ENCODE results near the gene TAOK1. TPM values are rescaled to one million over a fixed set of nuclear protein-coding genes. Genes with fewer than 3 reads are reported as not detected.

The TAOK1 gene
- total RNA-seq, 1 donor = 70.4 TPM

DNA sequence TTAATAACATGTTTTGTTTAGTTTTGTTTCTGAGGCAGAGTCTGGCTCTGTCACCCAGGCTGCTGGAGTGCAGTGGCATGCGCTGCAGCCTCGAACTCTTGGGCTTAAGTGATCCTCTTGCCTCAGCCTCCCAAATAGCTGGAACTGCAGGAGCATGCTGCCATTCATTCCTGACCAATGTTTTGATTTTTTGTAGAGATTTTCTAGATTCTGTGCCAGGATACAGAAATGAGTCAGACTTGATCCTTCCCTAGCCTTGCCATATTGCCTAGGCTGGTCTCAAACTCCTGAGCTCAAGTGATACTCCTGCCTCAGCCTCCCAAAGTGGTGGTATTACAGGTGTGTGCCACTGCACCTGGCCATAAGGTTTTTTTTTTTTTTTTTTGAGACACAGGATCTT, 17.7 kb downstream of the TAOK1 start:
- no peak for DNase-seq (ENCODE audit: low read depth)
- TF ChIP-seq, protein P1, sequence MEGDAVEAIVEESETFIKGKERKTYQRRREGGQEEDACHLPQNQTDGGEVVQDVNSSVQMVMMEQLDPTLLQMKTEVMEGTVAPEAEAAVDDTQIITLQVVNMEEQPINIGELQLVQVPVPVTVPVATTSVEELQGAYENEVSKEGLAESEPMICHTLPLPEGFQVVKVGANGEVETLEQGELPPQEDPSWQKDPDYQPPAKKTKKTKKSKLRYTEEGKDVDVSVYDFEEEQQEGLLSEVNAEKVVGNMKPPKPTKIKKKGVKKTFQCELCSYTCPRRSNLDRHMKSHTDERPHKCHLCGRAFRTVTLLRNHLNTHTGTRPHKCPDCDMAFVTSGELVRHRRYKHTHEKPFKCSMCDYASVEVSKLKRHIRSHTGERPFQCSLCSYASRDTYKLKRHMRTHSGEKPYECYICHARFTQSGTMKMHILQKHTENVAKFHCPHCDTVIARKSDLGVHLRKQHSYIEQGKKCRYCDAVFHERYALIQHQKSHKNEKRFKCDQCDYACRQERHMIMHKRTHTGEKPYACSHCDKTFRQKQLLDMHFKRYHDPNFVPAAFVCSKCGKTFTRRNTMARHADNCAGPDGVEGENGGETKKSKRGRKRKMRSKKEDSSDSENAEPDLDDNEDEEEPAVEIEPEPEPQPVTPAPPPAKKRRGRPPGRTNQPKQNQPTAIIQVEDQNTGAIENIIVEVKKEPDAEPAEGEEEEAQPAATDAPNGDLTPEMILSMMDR (IDR thresholded peaks at IDR 0.05; ENCODE audit: insufficient read depth, low read depth, low read length) = no peak
- no peak overlapping the region for H3K4me3 ChIP-seq (ENCODE audit: low read depth, low read length)

DNA sequence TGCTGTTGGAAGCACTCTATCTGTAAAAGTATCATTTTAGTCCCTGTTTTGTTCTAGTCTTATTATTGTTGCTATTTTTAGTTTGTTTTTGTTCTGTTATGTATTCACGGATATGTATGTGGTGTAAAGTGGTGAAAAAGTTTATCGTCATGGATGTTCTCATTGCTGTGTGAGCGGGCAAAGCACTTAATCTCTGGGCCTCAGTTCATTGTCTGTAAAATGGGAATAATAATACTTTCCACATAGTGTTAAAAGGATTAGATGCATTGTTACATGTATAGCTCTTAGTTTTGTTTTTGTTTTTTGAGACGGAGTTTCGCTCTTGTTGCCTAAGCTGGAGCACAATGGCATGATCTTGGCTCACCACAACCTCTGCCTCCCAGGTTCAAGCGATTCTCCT, 19.8 kb downstream of the TAOK1 start:
- H3K4me3 ChIP-seq (ENCODE audit: low read depth, low read length) = no peak overlapping the region
- TF ChIP-seq, protein P1 (IDR thresholded peaks at IDR 0.05; ENCODE audit: insufficient read depth, low read depth, low read length) = no peak
- no peak for DNase-seq (ENCODE audit: low read depth)

DNA sequence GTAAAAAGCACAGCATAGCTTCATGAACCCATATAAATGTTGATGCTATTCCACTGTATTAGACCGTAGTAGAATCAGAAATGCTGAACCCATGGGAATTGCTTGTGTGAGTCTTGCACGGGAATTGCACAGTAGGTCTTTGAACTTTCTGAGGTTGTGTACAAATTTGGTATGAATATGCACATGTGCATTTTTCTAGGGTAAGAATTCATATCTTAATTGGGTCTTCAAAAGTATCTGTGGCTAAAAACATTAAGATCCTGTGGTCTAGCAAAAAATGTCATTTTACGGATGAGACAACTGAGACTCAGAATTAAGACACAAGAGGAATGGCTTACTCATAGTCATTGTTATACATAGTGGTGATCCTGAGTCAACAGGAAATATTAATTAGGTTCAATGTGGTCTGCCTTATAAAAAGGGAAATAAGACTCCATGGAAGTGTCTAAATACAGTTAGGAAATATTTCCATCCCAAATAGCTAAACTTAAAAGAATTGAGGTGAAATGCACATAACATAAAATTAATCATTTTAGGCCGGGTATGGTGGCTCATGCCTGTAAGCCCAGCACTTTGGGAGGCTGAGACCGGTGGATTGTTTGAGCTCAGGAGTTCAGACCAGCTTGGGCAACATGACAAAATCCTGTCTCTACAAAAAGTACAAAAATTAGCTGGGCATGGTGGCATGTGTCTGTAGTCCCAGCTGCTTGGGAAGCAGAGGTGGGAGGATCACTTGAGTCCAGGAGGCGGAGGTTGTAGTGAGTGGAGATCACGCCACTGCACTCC, 22.8 kb downstream of the TAOK1 start:
- no peak overlapping the region for H3K4me3 ChIP-seq (ENCODE audit: low read depth, low read length)
- TF ChIP-seq, protein P1 (IDR thresholded peaks at IDR 0.05; ENCODE audit: insufficient read depth, low read depth, low read length) = no peak
- peak; percentile 71 for DNase-seq (ENCODE audit: low read depth)

DNA sequence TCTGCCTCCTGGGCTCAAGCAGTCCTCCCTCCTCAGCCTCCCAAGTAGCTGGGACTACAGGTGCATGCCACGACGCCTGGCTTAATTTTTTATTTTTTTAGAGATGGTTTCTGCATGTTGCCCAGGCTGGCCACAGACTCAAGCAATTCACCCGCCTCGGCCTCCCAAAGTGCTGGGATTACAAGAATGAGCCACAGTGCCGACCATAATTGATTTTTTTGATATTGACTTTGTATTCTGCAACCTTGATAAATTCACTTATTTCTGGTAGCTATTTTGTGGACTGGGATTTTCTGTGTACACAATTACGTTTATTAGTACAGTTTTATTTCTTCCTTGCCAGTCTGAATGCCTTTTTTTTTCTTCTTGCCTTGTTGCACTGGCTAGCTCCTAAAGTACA, 30.0 kb downstream of the TAOK1 start:
- TF ChIP-seq, protein P1 (IDR thresholded peaks at IDR 0.05; ENCODE audit: insufficient read depth, low read depth, low read length) = no peak
- DNase-seq (ENCODE audit: low read depth) = no peak
- no peak overlapping the region for H3K4me3 ChIP-seq (ENCODE audit: low read depth, low read length)

DNA sequence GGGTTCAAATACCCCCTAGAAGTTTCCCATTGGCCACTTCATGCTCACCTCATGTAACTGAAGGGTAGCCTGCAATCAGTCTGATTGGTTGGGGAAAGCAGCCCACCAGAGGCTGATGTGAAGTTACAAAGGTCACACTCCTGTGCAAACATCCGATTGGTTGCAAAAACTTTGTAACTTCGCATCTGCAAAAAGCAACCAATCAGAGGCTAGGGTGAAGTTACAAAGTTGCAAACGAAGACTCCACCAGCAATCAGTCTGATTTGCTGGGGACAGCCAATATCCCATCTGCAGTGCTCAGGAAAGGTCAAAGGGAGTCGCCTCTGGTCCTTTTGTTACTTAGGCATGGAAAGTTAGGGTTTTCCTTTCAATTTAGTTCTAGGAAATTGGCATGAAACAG, 40.1 kb downstream of the TAOK1 start:
- H3K4me3 ChIP-seq (ENCODE audit: low read depth, low read length) = no peak overlapping the region
- no peak for DNase-seq (ENCODE audit: low read depth)
- TF ChIP-seq, protein P1 (IDR thresholded peaks at IDR 0.05; ENCODE audit: insufficient read depth, low read depth, low read length) = no peak

DNA sequence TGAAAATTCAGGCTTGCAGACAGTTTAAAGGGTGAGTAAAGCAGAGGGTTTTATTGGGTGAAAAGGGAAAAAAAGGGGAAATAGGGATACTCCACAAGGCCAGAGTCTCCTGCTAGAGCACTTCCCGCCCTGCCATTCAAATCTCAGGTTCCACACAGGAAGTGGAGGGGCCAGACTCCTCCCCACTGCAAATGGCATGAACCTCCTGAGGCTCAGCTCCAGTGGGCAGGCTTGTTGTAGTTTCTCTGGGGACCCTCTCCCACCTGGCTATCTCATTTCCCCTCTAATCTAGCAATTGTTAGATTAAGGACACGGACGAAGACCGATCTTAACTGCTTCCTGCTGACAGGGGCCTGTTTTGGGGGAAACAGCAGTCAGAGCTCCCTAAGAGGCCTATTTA, 43.4 kb downstream of the TAOK1 start:
- DNase-seq (ENCODE audit: low read depth) = no peak
- H3K4me3 ChIP-seq (ENCODE audit: low read depth, low read length) = no peak overlapping the region
- TF ChIP-seq, protein P1 (IDR thresholded peaks at IDR 0.05; ENCODE audit: insufficient read depth, low read depth, low read length) = no peak

DNA sequence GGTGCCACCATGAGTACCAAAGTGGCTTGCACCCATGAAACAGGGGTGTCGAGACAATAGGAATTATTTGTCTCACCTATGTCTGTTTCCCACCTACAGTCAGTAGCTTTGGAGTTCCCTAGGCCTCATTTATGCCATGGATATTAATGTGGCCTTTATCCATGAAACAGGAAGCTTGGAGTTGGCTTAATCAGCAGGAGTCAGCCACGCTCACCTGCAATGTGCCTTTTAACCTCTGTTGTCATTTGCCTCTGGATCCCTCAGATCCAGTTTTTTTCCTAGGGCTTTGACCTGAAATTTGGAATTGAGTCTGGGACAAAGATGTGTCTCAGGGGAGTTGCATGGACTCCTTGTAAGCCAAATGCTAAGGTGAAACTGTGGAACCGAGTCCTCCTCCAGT, 44.4 kb downstream of the TAOK1 start:
- DNase-seq (ENCODE audit: low read depth) = no peak
- H3K4me3 ChIP-seq (ENCODE audit: low read depth, low read length) = no peak overlapping the region
- TF ChIP-seq, protein P1 (IDR thresholded peaks at IDR 0.05; ENCODE audit: insufficient read depth, low read depth, low read length) = no peak

Measured in fibroblast of villous mesenchyme (primary cell).